ENCODE measurements around the gene TRIO.

Gene TRIO

GRCh38 chr5:14153932-14154731 is 11.0 kb downstream of the TRIO start:
- H3K4me3 ChIP-seq (ENCODE audit: low read depth, low read length), result peak overlapping the region; percentile 15
- no peak for TF ChIP-seq CTCF (IDR thresholded peaks at IDR 0.05; ENCODE audit: low read depth, low read length, missing control alignments)
- peak; percentile 72 for DNase-seq (ENCODE audit: low read depth)
- in situ Hi-C loops (cut with HindIII; ENCODE audit: low sequenced_read_pairs), result no loop called here

- H3K4me3 ChIP-seq (ENCODE audit: low read depth, low read length), result no peak overlapping the region
- DNase-seq (ENCODE audit: low read depth), result no peak
- no peak for TF ChIP-seq CTCF (IDR thresholded peaks at IDR 0.05; ENCODE audit: low read depth, low read length, missing control alignments)
- in situ Hi-C loops (cut with HindIII; ENCODE audit: low sequenced_read_pairs), result no loop called here
These were observed 11.9 kb downstream of the TRIO start for GRCh38 chr5:14155075-14155474.

GRCh38 chr5:14155739-14156138 is 12.6 kb downstream of the TRIO start:
- no peak for DNase-seq (ENCODE audit: low read depth)
- no peak for TF ChIP-seq CTCF (IDR thresholded peaks at IDR 0.05; ENCODE audit: low read depth, low read length, missing control alignments)
- in situ Hi-C loops (cut with HindIII; ENCODE audit: low sequenced_read_pairs), result no loop called here
- no peak overlapping the region for H3K4me3 ChIP-seq (ENCODE audit: low read depth, low read length)

- TF ChIP-seq CTCF (IDR thresholded peaks at IDR 0.05; ENCODE audit: low read depth, low read length, missing control alignments), result no peak
- in situ Hi-C loops (cut with HindIII; ENCODE audit: low sequenced_read_pairs), result no loop called here
- no peak for DNase-seq (ENCODE audit: low read depth)
- peak overlapping the region; percentile 6 for H3K4me3 ChIP-seq (ENCODE audit: low read depth, low read length)
These were observed 13.1 kb downstream of the TRIO start for GRCh38 chr5:14156290-14156649.

- DNase-seq (ENCODE audit: low read depth), result peak; percentile 98
- in situ Hi-C loops (cut with HindIII; ENCODE audit: low sequenced_read_pairs), result no loop called here
- no peak for TF ChIP-seq CTCF (IDR thresholded peaks at IDR 0.05; ENCODE audit: low read depth, low read length, missing control alignments)
- H3K4me3 ChIP-seq (ENCODE audit: low read depth, low read length), result peak overlapping the region; percentile 30
These were observed 13.7 kb downstream of the TRIO start for GRCh38 chr5:14156650-14157492.

GRCh38 chr5:14157493-14157782 is 14.3 kb downstream of the TRIO start:
- peak overlapping the region; percentile 30 for H3K4me3 ChIP-seq (ENCODE audit: low read depth, low read length)
- no peak for DNase-seq (ENCODE audit: low read depth)
- no peak for TF ChIP-seq CTCF (IDR thresholded peaks at IDR 0.05; ENCODE audit: low read depth, low read length, missing control alignments)
- in situ Hi-C loops (cut with HindIII; ENCODE audit: low sequenced_read_pairs), result no loop called here

All from astrocyte of the cerebellum (primary cell).